Vagina (tissue), 2 donors: Measurements from ENCODE around the gene CORT. TPM values are rescaled to one million over a fixed set of nuclear protein-coding genes. Genes with fewer than 3 reads are reported as not detected.
"Not testable (repeated sequence)": the region's sequence is repeated elsewhere in the genome, so short reads cannot be mapped to it uniquely, and the experiment has no call there.

Source experiments
- DNase-seq, 2 donors: peaks; one replicate each; pipeline ENCODE4 v3.0.0-alpha.2; 2017; ENCODE audit errors: extremely low spot score in 2 of 2
- H3K27ac ChIP-seq: fragments of 200-600 bp; sonication (generic); one replicate; pipeline ENCODE4 v1.5.1; 2019
- H3K27me3 ChIP-seq: fragments of 200-600 bp; sonication (generic); one replicate; pipeline ENCODE4 v1.5.1; 2019
- H3K36me3 ChIP-seq, 2 donors: fragments of 200-600 bp; sonication (generic); one replicate each; pipeline ENCODE4 v1.5.1; 2017 to 2019
- H3K4me1 ChIP-seq: fragments of 200-600 bp; sonication (generic); one replicate; pipeline ENCODE4 v1.5.1; 2019
- H3K4me3 ChIP-seq, 2 donors: fragments of 200-600 bp; sonication (generic); 1 replicate in 1 of 2; 2 replicates in 1 of 2; pipeline ENCODE4 v1.5.1; 2016 to 2019
- H3K9me3 ChIP-seq: fragments of 200-600 bp; sonication (generic); one replicate; pipeline ENCODE4 v1.5.1; 2019
- CTCF ChIP-seq, 3 experiments: fragments of 450-650 bp in 2 of 3; fragments of 200-600 bp in 1 of 3; sonication (generic) in 1 of 3; IDR thresholded peaks; one replicate each; pipeline ENCODE4 v1.5.1; 2017 to 2019; ENCODE audit warnings: antibody characterized with exemption in 3 of 3, mild to moderate bottlenecking in 2 of 3, moderate library complexity in 2 of 3
- POLR2A ChIP-seq, 2 donors: fragments of 450-650 bp; IDR thresholded peaks; one replicate each; pipeline ENCODE4 v1.6.1; 2017; ENCODE audit warnings: antibody characterized with exemption in 2 of 2, mild to moderate bottlenecking in 2 of 2, moderate library complexity in 2 of 2
- POLR2AphosphoS5 ChIP-seq, 2 donors: sonication (generic); formaldehyde crosslinking; IDR thresholded peaks; one replicate each; pipeline ENCODE4 v1.9.0; 2017; ENCODE audit warnings: antibody characterized with exemption in 2 of 2, mild to moderate bottlenecking in 2 of 2, low read depth in 1 of 2; ENCODE audit not compliant: insufficient read depth in 1 of 2
- intact Hi-C: fragments of 100-400 bp; cut with DNase I; formaldehyde crosslinking; loops from one replicate; pipeline ENCODE4 v1.15.1; 2023
- total RNA-seq: library from RNA; depleted of rRNA; stranded (reverse); fragments of >200 nt; gene quantifications from one replicate; pipeline ENCODE4 v1.2.3, GENCODE V29; 2016

Gene CORT
- total RNA-seq, 1 donor from 2014 or later = not detected

- Histone ChIP-seq H3K9me3 (no peaks in the 10 kb centered on the region), H3K27ac (peak within 1 kb of the TSS; percentile 78), H3K27me3 (no peaks in the 10 kb centered on the region), H3K36me3 (peaks cover 0 to 15% of the 10 kb centered on the region in 2 donors), H3K4me1 (peaks cover 28% of the 10 kb centered on the region), H3K4me3 (peak within 1 kb of the TSS; percentile 77 to 81)
- peak in 1 of 2 donors; percentile 94 for DNase-seq
- intact Hi-C loops = no loop called here
- TF ChIP-seq POLR2A (IDR thresholded peaks at IDR 0.05) (no peak), POLR2AphosphoS5 (IDR thresholded peaks at IDR 0.05; ENCODE audit: insufficient read depth in 1 of 2, low read depth in 1 of 2) (peak; percentile 91 to 97)
These were observed 22.7 kb downstream of the CORT start, which contains the start of gene DFFA for GRCh38 chr1:10472220-10473144. DFFA (minus strand) TSS chr1:10472529; CDS start chr1:10472458, 71 bp downstream.

GRCh38 chr1:10473145-10473765 is 23.4 kb downstream of the CORT start:
- Histone ChIP-seq H3K27me3 (no peaks in the 10 kb centered on the region), H3K36me3 (peaks cover 0 to 8% of the 10 kb centered on the region in 2 donors), H3K4me1 (peaks cover 28% of the 10 kb centered on the region), H3K9me3 (no peaks in the 10 kb centered on the region), H3K27ac (no peak overlapping the region), H3K4me3 (peak overlapping the region in 1 of 2 donors; percentile 77)
- intact Hi-C loops = no loop called here
- no peak for DNase-seq
- TF ChIP-seq POLR2A (IDR thresholded peaks at IDR 0.05) (no peak), CTCF (IDR thresholded peaks at IDR 0.05) (no peak), POLR2AphosphoS5 (IDR thresholded peaks at IDR 0.05; ENCODE audit: insufficient read depth in 1 of 2, low read depth in 1 of 2) (no peak)

- peaks cover 28% of the 10 kb centered on the region for H3K4me1 ChIP-seq
- H3K27me3 ChIP-seq = not testable (repeated sequence)
- H3K27ac ChIP-seq = peak overlapping the region; percentile 87
These were observed 24.4 kb downstream of the CORT start for GRCh38 chr1:10474309-10474612.

GRCh38 chr1:10474613-10475507 is 25.0 kb downstream of the CORT start, which contains the start of gene PEX14:
PEX14 (plus strand) TSS chr1:10474950; CDS start chr1:10474967, 17 bp downstream.
- H3K4me3 ChIP-seq = peak within 1 kb of the TSS; percentile 91 to 98
- no peaks in the 10 kb centered on the region for H3K36me3 ChIP-seq
- peak within 1 kb of the TSS; percentile 87 for H3K27ac ChIP-seq
- no peak for DNase-seq
- H3K27me3 ChIP-seq = no peaks in the 10 kb centered on the region
- intact Hi-C loops = no loop called here
- peaks cover 28% of the 10 kb centered on the region for H3K4me1 ChIP-seq
- TF ChIP-seq POLR2A (IDR thresholded peaks at IDR 0.05) (peak in 1 of 2 donors; percentile 16), CTCF (IDR thresholded peaks at IDR 0.05) (no peak), POLR2AphosphoS5 (IDR thresholded peaks at IDR 0.05; ENCODE audit: insufficient read depth in 1 of 2, low read depth in 1 of 2) (peak; percentile 47 to 65)
- no peaks in the 10 kb centered on the region for H3K9me3 ChIP-seq

More at GRCh38 chr1:10474309-10474612, 24.4 kb downstream of the CORT start:
- H3K36me3 ChIP-seq, intact Hi-C loops, H3K9me3 ChIP-seq, DNase-seq: not testable (repeated sequence)
- H3K4me3 ChIP-seq = peak overlapping the region; percentile 91 to 98

GRCh38 chr1:10475510-10475909 is 25.7 kb downstream of the CORT start:
- Histone ChIP-seq H3K27ac (peak overlapping the region; percentile 87), H3K9me3 (no peaks in the 10 kb centered on the region), H3K4me3 (peak overlapping the region; percentile 91 to 98), H3K4me1 (peaks cover 28% of the 10 kb centered on the region), H3K27me3 (no peaks in the 10 kb centered on the region), H3K36me3 (no peaks in the 10 kb centered on the region)
- DNase-seq = no peak
- intact Hi-C loops = no loop called here
- TF ChIP-seq POLR2A (IDR thresholded peaks at IDR 0.05) = no peak
- no peak for TF ChIP-seq CTCF (IDR thresholded peaks at IDR 0.05)
- TF ChIP-seq POLR2AphosphoS5 (IDR thresholded peaks at IDR 0.05; ENCODE audit: insufficient read depth in 1 of 2, low read depth in 1 of 2) = no peak
